ENCODE results near the gene CDK17.

DNA sequence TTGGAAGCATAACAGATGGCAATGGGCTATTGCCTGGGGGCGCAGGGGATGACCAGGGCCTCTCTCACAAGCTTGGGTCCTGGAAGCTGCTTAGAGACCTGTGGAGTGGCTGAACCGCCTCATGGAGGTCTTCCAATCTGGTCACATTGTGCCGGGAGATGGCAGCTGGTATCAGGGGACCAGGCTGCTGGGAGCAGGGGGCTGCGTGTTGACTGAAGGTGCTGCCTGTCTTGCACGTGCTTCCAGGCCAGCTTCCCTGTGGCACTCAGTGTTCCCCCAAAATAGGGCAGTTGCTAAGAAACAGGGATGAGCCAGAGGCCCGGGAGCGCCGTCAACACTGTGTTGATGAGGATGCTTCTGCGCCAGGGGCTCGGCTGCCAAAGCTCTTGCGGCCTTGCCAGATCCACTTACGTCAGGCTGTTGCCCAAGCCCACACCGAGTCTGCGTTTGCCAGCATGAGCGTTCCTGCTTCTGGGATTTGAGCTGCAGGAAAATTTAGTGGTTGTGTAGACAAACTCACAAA is 166.2 kb downstream of the CDK17 start:
- TF ChIP-seq, protein P1, sequence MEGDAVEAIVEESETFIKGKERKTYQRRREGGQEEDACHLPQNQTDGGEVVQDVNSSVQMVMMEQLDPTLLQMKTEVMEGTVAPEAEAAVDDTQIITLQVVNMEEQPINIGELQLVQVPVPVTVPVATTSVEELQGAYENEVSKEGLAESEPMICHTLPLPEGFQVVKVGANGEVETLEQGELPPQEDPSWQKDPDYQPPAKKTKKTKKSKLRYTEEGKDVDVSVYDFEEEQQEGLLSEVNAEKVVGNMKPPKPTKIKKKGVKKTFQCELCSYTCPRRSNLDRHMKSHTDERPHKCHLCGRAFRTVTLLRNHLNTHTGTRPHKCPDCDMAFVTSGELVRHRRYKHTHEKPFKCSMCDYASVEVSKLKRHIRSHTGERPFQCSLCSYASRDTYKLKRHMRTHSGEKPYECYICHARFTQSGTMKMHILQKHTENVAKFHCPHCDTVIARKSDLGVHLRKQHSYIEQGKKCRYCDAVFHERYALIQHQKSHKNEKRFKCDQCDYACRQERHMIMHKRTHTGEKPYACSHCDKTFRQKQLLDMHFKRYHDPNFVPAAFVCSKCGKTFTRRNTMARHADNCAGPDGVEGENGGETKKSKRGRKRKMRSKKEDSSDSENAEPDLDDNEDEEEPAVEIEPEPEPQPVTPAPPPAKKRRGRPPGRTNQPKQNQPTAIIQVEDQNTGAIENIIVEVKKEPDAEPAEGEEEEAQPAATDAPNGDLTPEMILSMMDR (IDR thresholded peaks at IDR 0.05) = no peak
- TF ChIP-seq POLR2A (IDR thresholded peaks at IDR 0.05) = no peak
